GM10248 (cell line): Measurements from ENCODE around the gene VGLL4.

ENCODE experiments used
- CTCF ChIA-PET: fragments of 300-600 bp; sonication (Branson Sonifier 250); formaldehyde crosslinking; extraction: SDS; loops from one replicate; lab custom pipeline; 2021; ENCODE audit warnings: antibody characterized with exemption; lab: Yijun Ruan, JAX
- POLR2A ChIA-PET: fragments of 350-650 bp; sonication (Branson Sonifier 250); formaldehyde crosslinking; extraction: SDS; loops from one replicate; lab custom pipeline; 2020; ENCODE audit warnings: antibody characterized with exemption; lab: Yijun Ruan, JAX
- DNase-seq: peaks from one replicate; pipeline ENCODE4 v3.0.0; 2012; ENCODE audit errors: extremely low spot score
- TF ChIP-seq, protein P1 (sequence below): IDR thresholded peaks from 2 replicates; pipeline ENCODE4 v1.5.1; 2012; ENCODE audit warnings: mild to moderate bottlenecking, low read depth; ENCODE audit errors: extremely low read depth, missing control alignments, control extremely low read depth

The VGLL4 gene

DNA sequence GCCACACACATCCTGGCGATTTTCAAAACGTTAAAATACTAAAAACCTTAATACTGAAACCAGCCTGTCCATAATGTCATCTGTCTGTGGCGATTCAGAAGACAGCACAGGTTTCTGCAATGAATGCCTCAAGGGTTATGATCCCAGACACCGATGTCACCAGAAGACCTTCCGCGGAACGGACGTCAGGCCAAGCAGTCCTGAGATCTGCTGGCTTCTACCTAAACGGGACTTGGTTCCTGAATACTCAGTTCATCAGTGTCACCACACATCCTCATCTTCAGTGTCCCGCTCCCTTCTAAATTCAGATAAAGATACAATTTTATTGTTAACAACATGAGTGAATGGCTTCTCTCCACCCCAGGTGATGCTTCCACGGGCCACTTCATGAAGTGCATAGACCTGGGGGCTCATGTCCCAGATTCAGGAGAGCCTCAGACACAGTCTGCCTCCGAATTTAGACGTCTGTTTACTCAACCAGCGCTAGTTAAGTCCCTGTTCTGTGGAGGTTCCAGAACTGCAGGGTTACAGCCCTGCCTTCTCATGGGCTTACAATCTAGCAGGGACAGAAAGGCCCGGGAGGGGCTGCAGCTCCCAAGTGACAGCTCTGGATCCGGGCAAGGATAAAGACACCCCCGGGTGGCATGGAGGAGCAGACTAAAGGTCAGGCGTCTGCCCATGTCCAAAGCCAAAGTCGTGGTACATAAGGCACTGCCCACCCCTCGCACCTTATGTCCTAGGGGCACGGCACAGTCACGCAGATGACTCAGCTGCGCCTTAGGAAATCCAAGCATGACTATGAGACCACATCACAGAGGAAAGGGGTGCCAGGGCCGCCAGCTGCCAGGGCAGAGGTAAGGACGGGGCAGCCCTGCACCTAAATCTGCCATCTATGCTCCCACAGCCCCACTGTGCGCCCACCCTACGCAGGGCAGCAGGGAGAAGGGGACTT lies 75.9 kb downstream of the VGLL4 start:
- TF ChIP-seq, protein P1, sequence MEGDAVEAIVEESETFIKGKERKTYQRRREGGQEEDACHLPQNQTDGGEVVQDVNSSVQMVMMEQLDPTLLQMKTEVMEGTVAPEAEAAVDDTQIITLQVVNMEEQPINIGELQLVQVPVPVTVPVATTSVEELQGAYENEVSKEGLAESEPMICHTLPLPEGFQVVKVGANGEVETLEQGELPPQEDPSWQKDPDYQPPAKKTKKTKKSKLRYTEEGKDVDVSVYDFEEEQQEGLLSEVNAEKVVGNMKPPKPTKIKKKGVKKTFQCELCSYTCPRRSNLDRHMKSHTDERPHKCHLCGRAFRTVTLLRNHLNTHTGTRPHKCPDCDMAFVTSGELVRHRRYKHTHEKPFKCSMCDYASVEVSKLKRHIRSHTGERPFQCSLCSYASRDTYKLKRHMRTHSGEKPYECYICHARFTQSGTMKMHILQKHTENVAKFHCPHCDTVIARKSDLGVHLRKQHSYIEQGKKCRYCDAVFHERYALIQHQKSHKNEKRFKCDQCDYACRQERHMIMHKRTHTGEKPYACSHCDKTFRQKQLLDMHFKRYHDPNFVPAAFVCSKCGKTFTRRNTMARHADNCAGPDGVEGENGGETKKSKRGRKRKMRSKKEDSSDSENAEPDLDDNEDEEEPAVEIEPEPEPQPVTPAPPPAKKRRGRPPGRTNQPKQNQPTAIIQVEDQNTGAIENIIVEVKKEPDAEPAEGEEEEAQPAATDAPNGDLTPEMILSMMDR, result no peak
- no peak for DNase-seq
- ChIA-PET CTCF (interaction anchor here (1.0 to 1.2 kb wide), 2 partner anchors 11 to 14 kb away, joined by 3 read pairs; no protein-coding TSS in a partner anchor), POLR2A (no interaction called here)

DNA sequence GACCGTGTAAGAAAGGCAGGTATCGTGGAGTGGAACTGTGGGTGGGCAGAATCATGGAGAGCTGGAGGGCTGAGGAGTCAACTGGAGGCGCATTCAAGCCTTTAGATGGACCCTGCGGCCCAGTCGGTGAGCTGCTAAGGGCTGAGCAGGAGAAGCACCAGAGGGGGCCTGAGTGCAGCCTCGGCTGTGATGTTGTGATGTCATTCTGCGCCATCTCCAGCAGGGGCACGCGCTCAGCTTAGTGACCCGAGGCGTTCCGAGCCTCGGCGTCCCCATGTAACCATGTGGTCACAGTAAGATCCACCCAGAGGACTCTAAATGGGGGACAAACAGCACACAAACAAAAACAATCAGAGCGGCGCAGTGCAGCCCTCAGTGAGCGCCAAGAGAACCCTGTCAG lies 76.8 kb downstream of the VGLL4 start:
- CTCF ChIA-PET, result no interaction called here
- TF ChIP-seq, protein P1, result no peak
- POLR2A ChIA-PET, result interaction anchor here (0.5 kb wide), 1 partner anchor 12 kb away, joined by 6 read pairs; no protein-coding TSS in a partner anchor
- no peak for DNase-seq

DNA sequence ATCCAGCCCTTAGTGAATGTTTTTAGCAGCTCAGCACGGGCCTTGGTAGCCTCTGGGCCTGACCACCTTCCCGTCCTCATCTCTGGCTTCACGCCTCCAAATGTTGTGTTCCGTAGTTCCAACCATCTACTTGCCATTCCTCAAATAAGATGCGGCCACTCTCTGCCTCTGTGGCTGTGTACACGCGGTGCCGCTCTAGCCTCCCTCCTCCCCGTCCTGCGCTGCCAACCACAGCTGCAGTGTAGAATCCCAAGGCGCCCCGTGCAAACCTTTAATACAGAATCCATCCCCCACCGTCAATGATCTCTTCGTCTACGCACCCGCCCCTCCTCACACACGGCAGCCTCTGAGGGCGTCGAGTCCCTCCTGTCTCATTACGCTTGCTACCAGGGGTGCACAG lies 77.2 kb downstream of the VGLL4 start:
- ChIA-PET CTCF (no interaction called here), POLR2A (interaction anchor here (0.5 kb wide), 1 partner anchor 12 kb away, joined by 6 read pairs; no protein-coding TSS in a partner anchor)
- TF ChIP-seq, protein P1, result no peak
- DNase-seq, result no peak

DNA sequence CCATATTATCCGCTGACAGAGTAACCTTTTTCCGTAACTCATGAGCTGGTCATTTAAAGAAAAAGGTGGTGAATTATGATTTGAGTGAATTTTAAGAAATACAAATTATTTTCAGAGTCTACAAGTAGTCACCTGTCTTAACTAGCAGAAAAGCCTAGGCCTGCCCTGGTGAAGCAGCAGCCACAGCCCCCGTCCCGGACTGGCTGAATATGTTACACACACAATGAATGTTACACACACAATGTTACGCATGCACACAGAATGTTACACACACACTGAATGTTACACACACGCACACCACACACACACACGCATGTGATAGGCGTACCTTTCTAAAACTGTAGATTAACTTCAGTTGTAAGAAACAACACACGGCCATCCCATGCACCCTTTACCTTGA lies 77.8 kb downstream of the VGLL4 start:
- POLR2A ChIA-PET, result no interaction called here

DNA sequence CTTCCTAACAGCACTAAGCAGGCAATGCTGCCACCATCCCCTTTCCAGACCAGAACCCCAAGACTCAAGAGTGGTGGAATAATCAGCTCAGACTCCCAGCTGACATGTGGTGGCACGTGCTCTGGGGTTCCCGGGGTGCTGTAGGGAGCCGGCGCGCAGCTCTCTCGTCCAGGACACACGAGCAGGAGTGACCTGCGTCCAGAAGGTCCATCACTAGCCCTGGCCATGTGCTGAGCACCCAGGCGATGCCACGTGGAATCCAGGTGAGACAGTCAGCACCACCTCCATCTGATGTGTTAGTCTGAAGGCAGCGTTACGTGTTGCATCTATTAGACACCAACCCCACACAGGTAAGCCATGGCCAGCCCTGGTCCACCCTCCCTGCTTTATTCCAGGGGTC lies 78.2 kb downstream of the VGLL4 start:
- ChIA-PET POLR2A (no interaction called here), CTCF (interaction anchor here (1.4 kb wide), 1 partner anchor 14 kb away, joined by 5 read pairs; no protein-coding TSS in a partner anchor)
- TF ChIP-seq, protein P1, result no peak
- DNase-seq, result no peak

More for the DNA sequence above, 77.8 kb downstream of the VGLL4 start:
- DNase-seq, result no peak
- TF ChIP-seq, protein P1, result no peak
- CTCF ChIA-PET, result interaction anchor here (1.4 kb wide), 1 partner anchor 13 kb away, joined by 5 read pairs; no protein-coding TSS in a partner anchor

DNA sequence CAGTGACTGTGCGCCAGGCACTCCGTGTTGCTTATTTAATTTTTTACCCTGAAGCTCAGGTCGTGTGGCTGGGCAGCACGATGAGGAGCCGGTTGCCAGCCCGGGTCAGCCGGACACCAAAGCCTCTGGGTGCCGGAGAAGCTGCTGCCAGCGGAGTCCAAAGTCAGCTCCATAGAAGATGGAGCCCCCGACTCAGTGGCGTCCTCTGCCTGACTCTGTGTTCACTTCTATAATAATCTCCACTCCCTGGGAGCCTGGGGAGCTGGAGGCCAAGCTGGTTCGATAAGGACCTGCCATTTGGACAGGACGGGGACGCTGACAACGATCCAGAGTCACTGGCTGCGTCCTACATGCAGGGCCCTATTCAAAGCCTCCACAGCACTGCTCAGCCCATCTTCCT lies 78.6 kb downstream of the VGLL4 start:
- ChIA-PET POLR2A (no interaction called here), CTCF (interaction anchor here (1.4 kb wide), 1 partner anchor 14 kb away, joined by 5 read pairs; no protein-coding TSS in a partner anchor)
- TF ChIP-seq, protein P1, result no peak
- DNase-seq, result no peak
